HEK293 (cell line): ENCODE measurements around the gene CKAP4.

Source experiments
- CTCF ChIA-PET: fragments of 350-600 bp; formaldehyde crosslinking; extraction: SDS; loops from one replicate; lab custom pipeline; 2021; ENCODE audit warnings: antibody characterized with exemption; lab: Yijun Ruan, JAX
- POLR2A ChIA-PET: fragments of 300-600 bp; formaldehyde crosslinking; extraction: SDS; loops from one replicate; lab custom pipeline; 2020; ENCODE audit warnings: antibody characterized with exemption, inconsistent platforms; lab: Yijun Ruan, JAX
- H3K27ac ChIP-seq: fragments of 200-500 bp; sonication (Bioruptor generic); 2 replicates; pipeline ENCODE4 v1.5.1; 2014; ENCODE audit warnings: low read depth, low read length, control low read depth, inconsistent platforms; ENCODE audit errors: extremely low read depth
- H3K36me3 ChIP-seq, 2 experiments: fragments of 200-500 bp in 1 of 2; sonication (Bioruptor generic) in 1 of 2; 1 replicate in 1 of 2; 2 replicates in 1 of 2; pipeline ENCODE4 v1.5.1; 2014 to 2017; ENCODE audit warnings: inconsistent platforms in 2 of 2, low read length in 2 of 2; ENCODE audit not compliant: control insufficient read depth in 2 of 2, insufficient read depth in 1 of 2
- H3K4me1 ChIP-seq: fragments of 200-500 bp; sonication (Bioruptor generic); 2 replicates; pipeline ENCODE4 v1.5.1; 2014; ENCODE audit warnings: mild to moderate bottlenecking, low read length, inconsistent platforms; ENCODE audit not compliant: control insufficient read depth, insufficient read depth
- H3K4me3 ChIP-seq: 2 replicates; pipeline ENCODE4 v1.5.1; 2011; ENCODE audit warnings: low read depth, mild to moderate bottlenecking, control low read depth, low read length, moderate library complexity
- H3K9me3 ChIP-seq: fragments of 200-500 bp; sonication (Bioruptor generic); 2 replicates; pipeline ENCODE4 v1.5.1; 2014; ENCODE audit warnings: low read depth, low read length, inconsistent platforms; ENCODE audit not compliant: control insufficient read depth, insufficient read depth
- BCL11A ChIP-seq: fragments of 450-650 bp; formaldehyde crosslinking; IDR thresholded peaks from 2 replicates; pipeline ENCODE4 v1.5.1; 2016; ENCODE audit warnings: low read depth, missing biosample characterization, missing genetic modification characterization
- GLI2 ChIP-seq: fragments of 450-650 bp; formaldehyde crosslinking; IDR thresholded peaks from 2 replicates; pipeline ENCODE4; 2017; ENCODE audit warnings: missing biosample characterization, missing genetic modification characterization, low read depth, borderline replicate concordance
- IKZF3 ChIP-seq: fragments of 450-650 bp; IDR thresholded peaks from 2 replicates; pipeline ENCODE4 v1.5.0; 2018; ENCODE audit warnings: missing biosample characterization, mild to moderate bottlenecking, missing genetic modification characterization, moderate library complexity
- KLF16 ChIP-seq: fragments of 450-650 bp; formaldehyde crosslinking; IDR thresholded peaks from 2 replicates; pipeline ENCODE4 v1.5.1; 2017; ENCODE audit warnings: missing biosample characterization, missing genetic modification characterization
- OSR2 ChIP-seq: fragments of 450-650 bp; formaldehyde crosslinking; IDR thresholded peaks from 2 replicates; pipeline ENCODE4 v1.5.1; 2016; ENCODE audit warnings: missing biosample characterization, missing genetic modification characterization
- SP7 ChIP-seq: fragments of 450-650 bp; formaldehyde crosslinking; IDR thresholded peaks from 2 replicates; pipeline ENCODE4 v1.5.1; 2016; ENCODE audit warnings: missing biosample characterization, missing genetic modification characterization
- ZBTB1 ChIP-seq: fragments of 450-650 bp; formaldehyde crosslinking; IDR thresholded peaks from 2 replicates; pipeline ENCODE4 v1.5.1; 2016; ENCODE audit warnings: missing biosample characterization, missing genetic modification characterization
- ZBTB20 ChIP-seq: fragments of 450-650 bp; formaldehyde crosslinking; IDR thresholded peaks from 2 replicates; pipeline ENCODE4 v1.5.1; 2016; ENCODE audit warnings: missing biosample characterization, missing genetic modification characterization
- ZFP41 ChIP-seq: fragments of 450-650 bp; formaldehyde crosslinking; IDR thresholded peaks from 2 replicates; pipeline ENCODE4 v1.5.1; 2016; ENCODE audit warnings: missing biosample characterization, missing genetic modification characterization, borderline replicate concordance
- ZNF112 ChIP-seq: fragments of 450-650 bp; formaldehyde crosslinking; IDR thresholded peaks from 2 replicates; pipeline ENCODE4 v1.5.0; 2017; ENCODE audit warnings: missing biosample characterization, missing genetic modification characterization
- ZNF121 ChIP-seq: fragments of 450-650 bp; formaldehyde crosslinking; IDR thresholded peaks from 2 replicates; pipeline ENCODE4 v1.5.1; 2016; ENCODE audit warnings: missing biosample characterization, missing genetic modification characterization
- ZNF138 ChIP-seq: fragments of 450-650 bp; formaldehyde crosslinking; IDR thresholded peaks from 2 replicates; pipeline ENCODE4 v1.5.1; 2016; ENCODE audit warnings: missing biosample characterization, missing genetic modification characterization, borderline replicate concordance
- ZNF140 ChIP-seq: fragments of 450-650 bp; formaldehyde crosslinking; IDR thresholded peaks from 2 replicates; pipeline ENCODE4 v1.5.1; 2016; ENCODE audit warnings: missing biosample characterization, missing genetic modification characterization
- ZNF146 ChIP-seq: fragments of 450-650 bp; formaldehyde crosslinking; IDR thresholded peaks from 2 replicates; pipeline ENCODE4 v1.5.1; 2016; ENCODE audit warnings: missing biosample characterization, missing genetic modification characterization
- ZNF202 ChIP-seq: fragments of 450-650 bp; formaldehyde crosslinking; IDR thresholded peaks from 2 replicates; pipeline ENCODE4 v1.5.1; 2016; ENCODE audit warnings: missing biosample characterization, missing genetic modification characterization, borderline replicate concordance
- ZNF501 ChIP-seq: fragments of 450-650 bp; formaldehyde crosslinking; IDR thresholded peaks from 2 replicates; pipeline ENCODE4 v1.5.1; 2016; ENCODE audit warnings: missing biosample characterization, missing genetic modification characterization
- ZNF529 ChIP-seq: fragments of 450-650 bp; formaldehyde crosslinking; IDR thresholded peaks from 2 replicates; pipeline ENCODE4 v1.5.1; 2017; ENCODE audit warnings: missing genetic modification characterization, missing biosample characterization; ENCODE audit not compliant: insufficient replicate concordance
- ZNF549 ChIP-seq: fragments of 450-650 bp; IDR thresholded peaks from 2 replicates; pipeline ENCODE4 v1.5.1; 2018; ENCODE audit warnings: missing biosample characterization, missing genetic modification characterization, mild to moderate bottlenecking, inconsistent platforms, moderate library complexity
- ZNF560 ChIP-seq: fragments of 450-650 bp; formaldehyde crosslinking; IDR thresholded peaks from 2 replicates; pipeline ENCODE4 v1.5.1; 2017; ENCODE audit warnings: missing biosample characterization, missing genetic modification characterization, borderline replicate concordance
- ZNF561 ChIP-seq: fragments of 450-650 bp; IDR thresholded peaks from 2 replicates; pipeline ENCODE4 v1.5.1; 2018; ENCODE audit warnings: missing biosample characterization, missing genetic modification characterization, borderline replicate concordance
- ZNF621 ChIP-seq: fragments of 450-650 bp; formaldehyde crosslinking; IDR thresholded peaks from 2 replicates; pipeline ENCODE4 v1.5.1; 2017; ENCODE audit warnings: missing biosample characterization, missing genetic modification characterization
- ZNF664 ChIP-seq: fragments of 450-650 bp; formaldehyde crosslinking; IDR thresholded peaks from 2 replicates; pipeline ENCODE4 v1.5.1; 2016; ENCODE audit warnings: missing biosample characterization, missing genetic modification characterization
- ZNF843 ChIP-seq: fragments of 450-650 bp; formaldehyde crosslinking; IDR thresholded peaks from 2 replicates; pipeline ENCODE4 v1.5.1; 2016; ENCODE audit warnings: missing biosample characterization, missing genetic modification characterization
- ZSCAN30 ChIP-seq: fragments of 450-650 bp; IDR thresholded peaks from 2 replicates; pipeline ENCODE4 v1.5.1; 2018; ENCODE audit warnings: missing biosample characterization, mild to moderate bottlenecking, missing genetic modification characterization, moderate library complexity
- TF ChIP-seq, protein P1 (sequence below): fragments of 450-650 bp; formaldehyde crosslinking; IDR thresholded peaks from 2 replicates; pipeline ENCODE4 v1.5.1; 2016; ENCODE audit warnings: missing biosample characterization, missing genetic modification characterization
- TF ChIP-seq, protein P2 (sequence below): fragments of 450-650 bp; formaldehyde crosslinking; IDR thresholded peaks from 2 replicates; pipeline ENCODE4 v1.5.1; 2016; ENCODE audit warnings: missing biosample characterization, missing genetic modification characterization
- TF ChIP-seq, protein P3 (sequence below): fragments of 450-650 bp; formaldehyde crosslinking; IDR thresholded peaks from 2 replicates; pipeline ENCODE4 v1.5.1; 2016; ENCODE audit warnings: missing biosample characterization, missing genetic modification characterization

The CKAP4 gene

DNA sequence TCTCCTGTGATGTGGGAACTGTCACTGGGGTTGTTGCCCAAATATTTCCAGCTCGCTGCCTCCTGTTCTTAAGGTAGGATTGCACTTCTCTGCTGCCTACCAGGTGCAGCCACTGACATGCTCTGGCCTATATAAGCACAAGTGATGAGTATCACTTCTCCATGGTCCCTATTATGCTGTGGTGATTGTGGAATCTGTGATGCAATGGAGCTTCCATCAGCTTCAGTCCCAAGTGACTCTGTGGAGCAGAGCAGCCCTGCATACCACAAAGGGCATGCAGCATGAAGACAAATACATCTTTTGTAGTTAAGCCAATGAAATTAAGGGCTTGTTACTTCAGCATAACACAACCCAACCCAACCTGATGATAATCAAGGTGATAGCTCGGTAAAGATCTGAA, 43.5 kb downstream of the CKAP4 start:
- ChIA-PET POLR2A (no interaction called here), CTCF (interaction anchor here (0.7 kb wide), 1 partner anchor 76 kb away, joined by 3 read pairs; no protein-coding TSS in a partner anchor)
- TF ChIP-seq SP7 (tag by site-specific recombination) (no peak), BCL11A (tag by site-specific recombination) (no peak), ZNF140 (no peak), ZFP41 (tag by site-specific recombination) (no peak), ZNF146 (tag by site-specific recombination) (no peak), ZNF843 (tag by site-specific recombination) (no peak), OSR2 (tag by site-specific recombination) (no peak), GLI2 (no peak), ZNF560 (tag by site-specific recombination) (no peak), ZNF664 (tag by site-specific recombination) (no peak), ZNF621 (tag by site-specific recombination) (no peak), ZSCAN30 (no peak), ZNF112 (tag by site-specific recombination) (no peak), ZNF501 (no peak), ZNF529 (tag by site-specific recombination) (no peak)
- TF ChIP-seq, protein P1, sequence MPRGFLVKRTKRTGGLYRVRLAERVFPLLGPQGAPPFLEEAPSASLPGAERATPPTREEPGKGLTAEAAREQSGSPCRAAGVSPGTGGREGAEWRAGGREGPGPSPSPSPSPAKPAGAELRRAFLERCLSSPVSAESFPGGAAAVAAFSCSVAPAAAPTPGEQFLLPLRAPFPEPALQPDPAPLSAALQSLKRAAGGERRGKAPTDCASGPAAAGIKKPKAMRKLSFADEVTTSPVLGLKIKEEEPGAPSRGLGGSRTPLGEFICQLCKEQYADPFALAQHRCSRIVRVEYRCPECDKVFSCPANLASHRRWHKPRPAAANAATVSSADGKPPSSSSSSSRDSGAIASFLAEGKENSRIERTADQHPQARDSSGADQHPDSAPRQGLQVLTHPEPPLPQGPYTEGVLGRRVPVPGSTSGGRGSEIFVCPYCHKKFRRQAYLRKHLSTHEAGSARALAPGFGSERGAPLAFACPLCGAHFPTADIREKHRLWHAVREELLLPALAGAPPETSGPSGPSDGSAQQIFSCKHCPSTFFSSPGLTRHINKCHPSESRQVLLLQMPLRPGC (tag by site-specific recombination): no peak

DNA sequence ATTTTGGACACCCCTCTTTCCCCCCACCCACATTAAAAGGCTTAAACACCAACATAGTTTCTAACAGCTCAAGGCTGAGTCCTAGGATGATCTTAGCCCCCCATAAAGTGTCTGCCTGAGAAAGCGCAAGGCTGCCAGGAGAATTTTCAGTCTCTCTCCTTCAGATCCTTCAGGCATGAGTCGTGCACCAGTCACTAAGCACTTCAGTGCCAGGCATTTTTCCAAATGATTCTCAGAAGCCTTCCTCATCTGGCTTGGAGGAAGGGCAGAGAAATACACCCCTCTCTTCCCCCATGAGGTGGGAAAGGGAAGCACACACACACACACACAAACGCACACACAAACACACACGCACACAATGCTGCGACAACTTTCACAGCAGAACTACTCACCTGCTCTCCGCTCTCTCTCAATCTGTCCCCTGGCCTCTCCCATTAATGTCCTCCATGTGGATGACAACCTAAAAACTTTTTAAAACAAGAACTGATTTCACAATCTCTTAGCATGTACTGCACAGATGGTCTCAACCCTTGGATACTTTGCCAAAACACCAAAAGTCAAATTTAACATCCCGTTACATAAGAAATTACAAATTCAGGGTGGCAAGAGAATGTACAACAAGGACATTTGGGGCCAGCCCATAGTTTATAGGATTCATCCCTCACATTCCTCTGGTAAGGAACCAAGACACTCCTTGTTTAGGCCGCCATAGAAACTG, 49.8 kb downstream of the CKAP4 start:
- Histone ChIP-seq H3K9me3 (no peaks in the 10 kb centered on the region), H3K4me1 (no peaks in the 10 kb centered on the region), H3K36me3 (no peaks in the 10 kb centered on the region), H3K4me3 (no peak overlapping the region), H3K27ac (no peak overlapping the region)
- POLR2A ChIA-PET: no interaction called here
- CTCF ChIA-PET: interaction anchor here (1.0 kb wide), 1 partner anchor 26 kb away, joined by 4 read pairs; no protein-coding TSS in a partner anchor
- no peak for TF ChIP-seq KLF16 (tag by site-specific recombination)
- TF ChIP-seq ZBTB1 (tag by site-specific recombination): no peak
- TF ChIP-seq ZNF121 (tag by site-specific recombination): no peak

More for the DNA sequence above, 43.5 kb downstream of the CKAP4 start:
- Histone ChIP-seq H3K27ac (no peak overlapping the region), H3K4me3 (no peak overlapping the region), H3K36me3 (no peaks in the 10 kb centered on the region), H3K4me1 (no peaks in the 10 kb centered on the region), H3K9me3 (no peaks in the 10 kb centered on the region)

DNA sequence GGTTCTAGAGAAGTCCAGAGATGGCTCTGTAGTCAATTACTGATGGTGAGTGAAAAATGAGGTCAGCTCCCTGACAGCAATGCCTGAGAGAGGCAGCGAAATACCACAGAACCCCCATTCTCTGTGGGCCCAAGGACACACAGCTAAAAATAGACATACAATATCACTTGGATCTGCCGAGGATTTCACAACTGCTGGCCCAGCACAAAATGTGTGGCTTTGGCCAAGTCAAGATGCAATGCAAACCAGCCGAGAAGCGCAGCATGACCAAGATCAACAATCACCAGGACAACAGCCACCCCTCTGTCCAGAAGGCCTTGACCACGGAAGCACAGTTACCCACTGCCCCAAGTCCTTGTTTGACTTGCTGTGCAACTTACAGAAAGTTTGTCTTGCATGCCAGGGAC, 52.2 kb downstream of the CKAP4 start:
- Histone ChIP-seq H3K9me3 (no peaks in the 10 kb centered on the region), H3K4me1 (no peaks in the 10 kb centered on the region), H3K4me3 (no peak overlapping the region), H3K27ac (no peak overlapping the region), H3K36me3 (no peaks in the 10 kb centered on the region)
- POLR2A ChIA-PET: no interaction called here
- CTCF ChIA-PET: interaction anchor here (1.3 kb wide), 1 partner anchor 28 kb away, joined by 3 read pairs; no protein-coding TSS in a partner anchor
- TF ChIP-seq, protein P2, sequence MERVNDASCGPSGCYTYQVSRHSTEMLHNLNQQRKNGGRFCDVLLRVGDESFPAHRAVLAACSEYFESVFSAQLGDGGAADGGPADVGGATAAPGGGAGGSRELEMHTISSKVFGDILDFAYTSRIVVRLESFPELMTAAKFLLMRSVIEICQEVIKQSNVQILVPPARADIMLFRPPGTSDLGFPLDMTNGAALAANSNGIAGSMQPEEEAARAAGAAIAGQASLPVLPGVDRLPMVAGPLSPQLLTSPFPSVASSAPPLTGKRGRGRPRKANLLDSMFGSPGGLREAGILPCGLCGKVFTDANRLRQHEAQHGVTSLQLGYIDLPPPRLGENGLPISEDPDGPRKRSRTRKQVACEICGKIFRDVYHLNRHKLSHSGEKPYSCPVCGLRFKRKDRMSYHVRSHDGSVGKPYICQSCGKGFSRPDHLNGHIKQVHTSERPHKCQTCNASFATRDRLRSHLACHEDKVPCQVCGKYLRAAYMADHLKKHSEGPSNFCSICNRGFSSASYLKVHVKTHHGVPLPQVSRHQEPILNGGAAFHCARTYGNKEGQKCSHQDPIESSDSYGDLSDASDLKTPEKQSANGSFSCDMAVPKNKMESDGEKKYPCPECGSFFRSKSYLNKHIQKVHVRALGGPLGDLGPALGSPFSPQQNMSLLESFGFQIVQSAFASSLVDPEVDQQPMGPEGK (tag by site-specific recombination): no peak
- TF ChIP-seq ZNF549 (tag by site-specific recombination) (no peak), ZNF561 (tag by site-specific recombination) (no peak), ZNF202 (tag by site-specific recombination) (no peak), ZBTB20 (no peak), ZNF138 (tag by site-specific recombination) (no peak), IKZF3 (tag by site-specific recombination) (no peak)
- TF ChIP-seq, protein P3, sequence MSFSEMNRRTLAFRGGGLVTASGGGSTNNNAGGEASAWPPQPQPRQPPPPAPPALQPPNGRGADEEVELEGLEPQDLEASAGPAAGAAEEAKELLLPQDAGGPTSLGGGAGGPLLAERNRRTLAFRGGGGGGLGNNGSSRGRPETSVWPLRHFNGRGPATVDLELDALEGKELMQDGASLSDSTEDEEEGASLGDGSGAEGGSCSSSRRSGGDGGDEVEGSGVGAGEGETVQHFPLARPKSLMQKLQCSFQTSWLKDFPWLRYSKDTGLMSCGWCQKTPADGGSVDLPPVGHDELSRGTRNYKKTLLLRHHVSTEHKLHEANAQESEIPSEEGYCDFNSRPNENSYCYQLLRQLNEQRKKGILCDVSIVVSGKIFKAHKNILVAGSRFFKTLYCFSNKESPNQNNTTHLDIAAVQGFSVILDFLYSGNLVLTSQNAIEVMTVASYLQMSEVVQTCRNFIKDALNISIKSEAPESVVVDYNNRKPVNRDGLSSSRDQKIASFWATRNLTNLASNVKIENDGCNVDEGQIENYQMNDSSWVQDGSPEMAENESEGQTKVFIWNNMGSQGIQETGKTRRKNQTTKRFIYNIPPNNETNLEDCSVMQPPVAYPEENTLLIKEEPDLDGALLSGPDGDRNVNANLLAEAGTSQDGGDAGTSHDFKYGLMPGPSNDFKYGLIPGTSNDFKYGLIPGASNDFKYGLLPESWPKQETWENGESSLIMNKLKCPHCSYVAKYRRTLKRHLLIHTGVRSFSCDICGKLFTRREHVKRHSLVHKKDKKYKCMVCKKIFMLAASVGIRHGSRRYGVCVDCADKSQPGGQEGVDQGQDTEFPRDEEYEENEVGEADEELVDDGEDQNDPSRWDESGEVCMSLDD (tag by site-specific recombination): no peak
